RWPE2 (cell line): ENCODE results near the gene ZGPAT.

Experiments
- ATAC-seq: fragments of 200-7000 bp; cut with Tn5 transposase; 3 replicates; pipeline ENCODE4 v1.9.1; 2021; ENCODE audit warnings: low read depth
- DNase-seq: peaks from one replicate; pipeline ENCODE4 v3.0.0-alpha.2; 2020; ENCODE audit warnings: low spot score
- H3K27ac ChIP-seq: fragments of 450-650 bp; 2 replicates; pipeline ENCODE4 v1.5.1; 2017; ENCODE audit warnings: mild to moderate bottlenecking; ENCODE audit not compliant: poor library complexity, severe bottlenecking
- H3K27me3 ChIP-seq: fragments of 250-450 bp; sonication (Bioruptor Pico); 2 replicates; pipeline ENCODE4 v1.5.1; 2021; ENCODE audit warnings: mild to moderate bottlenecking, moderate library complexity; ENCODE audit not compliant: insufficient read depth, poor library complexity, severe bottlenecking
- H3K36me3 ChIP-seq: fragments of 250-450 bp; sonication (Bioruptor Pico); 2 replicates; pipeline ENCODE4 v1.5.1; 2020; ENCODE audit warnings: low read depth, mild to moderate bottlenecking, moderate library complexity
- H3K4me1 ChIP-seq: fragments of 250-450 bp; sonication (Bioruptor Pico); 2 replicates; pipeline ENCODE4 v1.5.1; 2021; ENCODE audit warnings: mild to moderate bottlenecking, moderate library complexity; ENCODE audit not compliant: insufficient read depth, poor library complexity, severe bottlenecking
- H3K4me3 ChIP-seq: fragments of 250-450 bp; sonication (Bioruptor Pico); 2 replicates; pipeline ENCODE4 v1.5.1; 2021; ENCODE audit warnings: mild to moderate bottlenecking, moderate library complexity; ENCODE audit not compliant: severe bottlenecking
- H3K9me3 ChIP-seq: fragments of 250-450 bp; sonication (Bioruptor Pico); 2 replicates; pipeline ENCODE4 v1.5.1; 2021; ENCODE audit warnings: mild to moderate bottlenecking, moderate library complexity; ENCODE audit not compliant: severe bottlenecking
- TF ChIP-seq, protein P1 (sequence below): fragments of 450-650 bp; IDR thresholded peaks from one replicate; pipeline ENCODE4 v1.5.1; 2017; ENCODE audit warnings: mild to moderate bottlenecking, moderate library complexity; ENCODE audit not compliant: poor library complexity, severe bottlenecking

Gene ZGPAT

DNA sequence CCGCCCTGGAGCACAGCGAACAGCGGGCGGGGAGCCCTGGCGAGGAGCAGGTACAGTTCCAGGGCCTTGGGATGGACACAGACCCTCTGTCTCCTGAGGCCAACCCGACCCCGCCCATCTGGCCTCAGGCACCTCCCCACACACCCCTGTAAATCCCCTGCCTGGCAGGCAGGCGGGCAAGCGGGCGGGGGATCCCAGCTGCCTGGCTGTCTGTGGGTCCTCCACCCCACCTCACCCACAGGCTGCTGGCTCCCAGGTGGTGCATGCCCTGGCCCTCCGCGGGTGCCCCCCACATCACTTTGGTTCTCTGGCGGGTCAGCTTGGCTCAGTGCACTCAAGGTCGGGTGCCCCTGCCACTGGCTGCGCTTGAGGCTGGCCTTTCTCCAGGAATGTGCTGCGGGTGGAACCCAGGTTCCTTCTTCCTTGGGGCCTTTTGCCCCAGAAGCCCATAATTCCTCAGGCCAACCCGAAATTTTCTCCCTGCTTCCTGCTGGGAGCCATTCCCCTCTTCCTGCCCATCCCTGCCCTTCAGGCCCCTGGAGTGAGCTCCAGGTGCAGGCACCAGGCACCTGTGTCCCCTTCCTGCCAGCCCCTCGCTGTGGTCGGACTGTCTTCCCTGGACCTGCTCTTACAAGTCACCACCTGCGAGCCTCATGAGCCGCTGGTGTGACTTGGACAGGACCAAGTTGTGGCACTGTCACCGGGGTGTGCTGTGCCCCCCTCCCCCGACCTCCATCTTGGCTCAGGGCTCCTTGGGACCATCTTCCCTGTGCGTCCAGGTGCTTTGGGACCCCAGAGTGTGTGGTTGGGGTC lies 16.7 kb upstream of the ZGPAT start:
- peak; percentile 88 for DNase-seq
- ATAC-seq, result 0 out of 3 replicates have a peak, but pooled peaks have one; percentile 0
- Histone ChIP-seq H3K4me1 (peaks cover 15% of the 10 kb centered on the region), H3K4me3 (no peak overlapping the region), H3K27me3 (no peaks in the 10 kb centered on the region), H3K27ac (peak overlapping the region; percentile 42), H3K36me3 (peaks cover 21% of the 10 kb centered on the region), H3K9me3 (no peaks in the 10 kb centered on the region)
- TF ChIP-seq, protein P1, sequence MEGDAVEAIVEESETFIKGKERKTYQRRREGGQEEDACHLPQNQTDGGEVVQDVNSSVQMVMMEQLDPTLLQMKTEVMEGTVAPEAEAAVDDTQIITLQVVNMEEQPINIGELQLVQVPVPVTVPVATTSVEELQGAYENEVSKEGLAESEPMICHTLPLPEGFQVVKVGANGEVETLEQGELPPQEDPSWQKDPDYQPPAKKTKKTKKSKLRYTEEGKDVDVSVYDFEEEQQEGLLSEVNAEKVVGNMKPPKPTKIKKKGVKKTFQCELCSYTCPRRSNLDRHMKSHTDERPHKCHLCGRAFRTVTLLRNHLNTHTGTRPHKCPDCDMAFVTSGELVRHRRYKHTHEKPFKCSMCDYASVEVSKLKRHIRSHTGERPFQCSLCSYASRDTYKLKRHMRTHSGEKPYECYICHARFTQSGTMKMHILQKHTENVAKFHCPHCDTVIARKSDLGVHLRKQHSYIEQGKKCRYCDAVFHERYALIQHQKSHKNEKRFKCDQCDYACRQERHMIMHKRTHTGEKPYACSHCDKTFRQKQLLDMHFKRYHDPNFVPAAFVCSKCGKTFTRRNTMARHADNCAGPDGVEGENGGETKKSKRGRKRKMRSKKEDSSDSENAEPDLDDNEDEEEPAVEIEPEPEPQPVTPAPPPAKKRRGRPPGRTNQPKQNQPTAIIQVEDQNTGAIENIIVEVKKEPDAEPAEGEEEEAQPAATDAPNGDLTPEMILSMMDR, result no peak

DNA sequence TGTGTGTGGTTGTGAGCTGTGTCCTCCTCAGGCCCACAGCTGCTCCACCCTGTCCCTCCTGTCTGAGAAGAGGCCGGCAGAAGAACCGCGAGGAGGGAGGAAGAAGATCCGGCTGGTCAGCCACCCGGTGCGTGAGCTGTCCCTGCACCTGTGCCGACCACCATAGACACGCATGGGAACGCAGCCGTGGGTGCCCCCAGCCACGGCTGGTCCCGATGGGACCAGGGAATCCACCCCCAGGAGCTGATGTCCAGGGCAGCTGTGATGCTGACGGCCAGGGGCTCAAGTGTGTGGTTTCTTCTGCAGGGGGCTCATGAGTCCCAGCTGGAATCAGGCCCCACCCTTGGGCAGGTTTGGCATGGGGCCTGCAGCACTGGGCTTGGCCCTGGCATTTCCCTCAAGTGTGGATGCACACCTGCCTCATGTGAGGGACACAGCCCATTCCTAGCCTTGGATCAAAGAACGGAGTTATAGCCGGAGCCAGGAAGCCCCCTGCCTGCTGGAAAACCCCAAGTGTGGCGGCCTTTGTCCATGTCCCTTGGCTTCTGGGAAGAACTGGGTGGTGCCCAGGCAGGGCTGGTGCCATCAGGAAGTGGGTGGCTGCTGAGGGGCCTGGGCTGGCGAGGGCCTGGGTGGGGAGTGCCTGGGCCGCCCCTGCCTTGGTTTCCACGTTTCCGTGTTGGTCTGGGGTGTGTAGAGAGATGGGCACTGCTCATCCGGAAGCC lies 16.0 kb upstream of the ZGPAT start:
- no peak overlapping the region for H3K4me3 ChIP-seq
- TF ChIP-seq, protein P1, result no peak
- peak overlapping the region; percentile 42 for H3K27ac ChIP-seq
- DNase-seq (no peak), ATAC-seq (no peak)
- H3K9me3 ChIP-seq, result no peaks in the 10 kb centered on the region
- H3K4me1 ChIP-seq, result peaks cover 9% of the 10 kb centered on the region
- H3K36me3 ChIP-seq, result peaks cover 21% of the 10 kb centered on the region
- H3K27me3 ChIP-seq, result no peaks in the 10 kb centered on the region

DNA sequence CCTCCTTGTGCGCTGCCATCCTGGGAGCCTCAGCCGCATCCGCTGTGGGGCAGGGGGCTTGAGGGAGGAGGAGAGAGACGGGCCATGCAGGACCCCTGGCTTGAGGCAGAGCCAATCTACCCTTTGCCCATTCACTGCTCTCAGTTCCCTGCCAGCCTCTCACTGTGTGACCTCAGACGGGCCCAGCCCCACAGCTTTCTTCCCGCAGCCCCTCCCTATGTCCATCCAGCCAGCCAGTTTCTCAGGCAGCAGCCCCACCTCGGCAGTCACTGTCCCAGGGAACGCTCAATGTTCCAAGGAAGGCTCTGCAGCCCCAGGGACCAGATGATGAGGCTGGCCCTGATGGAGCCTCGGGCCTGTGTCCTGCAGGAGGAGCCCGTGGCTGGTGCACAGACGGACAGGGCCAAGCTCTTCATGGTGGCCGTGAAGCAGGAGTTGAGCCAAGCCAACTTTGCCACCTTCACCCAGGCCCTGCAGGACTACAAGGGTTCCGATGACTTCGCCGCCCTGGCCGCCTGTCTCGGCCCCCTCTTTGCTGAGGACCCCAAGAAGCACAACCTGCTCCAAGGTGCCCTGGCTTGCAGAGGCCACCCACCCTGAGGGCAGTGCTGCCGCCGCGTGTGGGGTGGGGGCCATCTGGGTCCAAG lies 15.3 kb upstream of the ZGPAT start:
- peaks cover 24% of the 10 kb centered on the region for H3K36me3 ChIP-seq
- H3K4me3 ChIP-seq, result no peak overlapping the region
- H3K9me3 ChIP-seq, result no peaks in the 10 kb centered on the region
- H3K27me3 ChIP-seq, result no peaks in the 10 kb centered on the region
- DNase-seq (peak; percentile 90), ATAC-seq (peak; percentile 2)
- TF ChIP-seq, protein P1, result no peak
- H3K4me1 ChIP-seq, result peaks cover 7% of the 10 kb centered on the region
- H3K27ac ChIP-seq, result peak overlapping the region; percentile 42

DNA sequence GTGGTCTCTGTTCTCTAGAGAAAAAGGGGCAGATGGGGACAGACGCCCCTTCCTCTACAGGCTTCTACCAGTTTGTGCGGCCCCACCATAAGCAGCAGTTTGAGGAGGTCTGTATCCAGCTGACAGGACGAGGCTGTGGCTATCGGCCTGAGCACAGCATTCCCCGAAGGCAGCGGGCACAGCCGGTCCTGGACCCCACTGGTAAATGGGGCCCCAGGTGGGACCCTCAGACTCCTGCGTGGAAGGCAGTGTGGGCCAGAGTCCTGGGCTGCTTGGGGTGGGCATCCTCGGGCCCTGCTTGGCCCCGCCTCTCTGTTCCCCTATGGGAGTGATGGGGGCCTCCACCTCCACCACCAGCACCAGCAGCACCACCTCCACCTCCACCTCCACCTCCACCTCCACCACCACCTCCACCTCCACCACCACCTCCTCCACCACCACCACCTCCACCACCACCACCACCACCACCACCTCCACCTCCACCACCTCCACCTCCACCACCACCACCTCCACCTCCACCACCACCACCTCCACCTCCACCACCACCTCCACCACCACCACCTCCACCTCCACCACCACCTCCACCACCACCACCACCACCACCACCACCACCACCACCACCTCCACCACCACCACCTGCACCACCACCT lies 14.6 kb upstream of the ZGPAT start:
- DNase-seq (peak; percentile 84), ATAC-seq (no peak)
- TF ChIP-seq, protein P1, result no peak
- Histone ChIP-seq H3K9me3 (no peaks in the 10 kb centered on the region), H3K36me3 (peaks cover 30% of the 10 kb centered on the region), H3K27me3 (no peaks in the 10 kb centered on the region), H3K27ac (no peak overlapping the region), H3K4me1 (peaks cover 13% of the 10 kb centered on the region), H3K4me3 (no peak overlapping the region)
